Right lobe of liver (tissue), 6 donors: ENCODE results near the gene ADPRHL1. TPM values are rescaled to one million over a fixed set of nuclear protein-coding genes. Genes with fewer than 3 reads are reported as not detected.
A peak's percentile ranks its signal among the peaks of the same experiment; 100 is the strongest.

Experiments used
- ATAC-seq, 4 donors: fragments of 200-7000 bp; cut with Tn5 transposase; one replicate each; pipeline ENCODE4 v1.9.1; 2020; ENCODE audit warnings: mild to moderate bottlenecking in 4 of 4, moderate library complexity in 4 of 4
- DNase-seq, 3 donors: peaks; one replicate each; pipeline ENCODE4 v3.0.0-alpha.2; 2020
- H3K27ac ChIP-seq, 3 donors: fragments of 200-600 bp; one replicate each; pipeline ENCODE4 v1.8.0; 2022
- H3K27me3 ChIP-seq, 2 donors: fragments of 200-600 bp; one replicate each; pipeline ENCODE4 v1.8.0; 2022
- H3K36me3 ChIP-seq, 4 donors: fragments of 200-600 bp; sonication (generic) in 1 of 4; one replicate each; pipeline versions ENCODE4 v1.5.1 to v1.8.0; 2017 to 2022; ENCODE audit warnings: control low read depth in 1 of 4
- H3K4me1 ChIP-seq, 4 donors: fragments of 200-600 bp; sonication (generic) in 1 of 4; one replicate each; pipeline versions ENCODE4 v1.5.1 to v1.8.0; 2017 to 2022; ENCODE audit warnings: control low read depth in 1 of 4
- H3K4me3 ChIP-seq, 3 donors: fragments of 200-600 bp; one replicate each; pipeline ENCODE4 v1.8.0; 2022
- H3K9me3 ChIP-seq, 4 donors: fragments of 200-600 bp; sonication (generic) in 1 of 4; one replicate each; pipeline versions ENCODE4 v1.5.1 to v1.8.0; 2017 to 2022; ENCODE audit warnings: control low read depth in 1 of 4
- POLR2A ChIP-seq: fragments of 450-650 bp; IDR thresholded peaks from one replicate; pipeline ENCODE4 v1.6.1; 2017; ENCODE audit warnings: antibody characterized with exemption, mild to moderate bottlenecking
- WGBS: methylation state at CpG from one replicate; pipeline ENCODE4 v1.1.6; 2018; ENCODE audit warnings: low coverage, low lambda C conversion rate; ENCODE audit not compliant: insufficient coverage; ENCODE audit errors: missing lambda C conversion rate; 5-methylcytosine and 5-hydroxymethylcytosine counted together
- intact Hi-C, 2 donors: fragments of 100-400 bp; cut with DNase I; formaldehyde crosslinking; loops; one replicate each; pipeline versions ENCODE4 v1.11.2 to v1.14.1; 2022
- total RNA-seq, 6 experiments: library from RNA; depleted of rRNA in 2 of 6; stranded (reverse); fragments of >200 nt in 2 of 6; fragmentation: NEBNext Ultra II Directional in 3 of 6; extraction: Animal tissue kit (Norgen Biotek cat#: 25700) in 3 of 6; gene quantifications; one replicate each; pipeline versions ENCODE4 v1.1.0 to v1.2.4, GENCODE V29; 2016 to 2023
- TF ChIP-seq, protein P1 (sequence below), 4 donors: fragments of 200-600 bp in 3 of 4; fragments of 450-650 bp in 1 of 4; IDR thresholded peaks; one replicate each; pipeline versions ENCODE4 v1.5.1 to v1.8.0; 2016 to 2022; ENCODE audit warnings: antibody characterized with exemption in 4 of 4, mild to moderate bottlenecking in 2 of 4
- donor health status: DM: no; HTN: yes; CAD: no.
- donor health status: DM: no; HTN: no; CAD: no.
- donor health status: DM: no; HTN: no; CAD: no.
- donor health status: DM: no; HTN: yes; CAD: no.
- donor health status: DM: no; HTN: yes; CAD: no.

The ADPRHL1 gene
- total RNA-seq, 6 experiments from 2014 or later, result 0.37 to 1.7 (median 1.1) TPM

DNA sequence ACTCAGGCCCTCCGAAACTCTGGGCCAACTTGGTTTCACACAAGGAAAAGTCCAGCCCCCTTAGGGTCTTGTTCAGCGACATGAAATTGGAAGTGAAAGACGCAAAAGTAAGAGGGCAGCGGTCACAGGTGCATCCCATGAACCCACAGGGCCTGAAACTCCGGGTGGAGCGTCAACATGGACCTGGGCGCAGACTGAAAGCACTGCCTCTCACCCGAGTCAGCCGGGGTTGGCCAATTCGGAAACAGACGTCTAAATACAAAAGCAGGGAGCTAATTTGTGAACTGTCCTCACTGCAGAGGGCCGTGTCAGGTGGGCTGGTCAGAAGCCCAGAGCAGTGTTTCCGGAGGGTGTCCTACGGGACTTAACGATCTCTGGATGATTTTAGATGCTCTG is 26.7 kb downstream of the ADPRHL1 start:
- intact Hi-C loops, result no loop called here
- 93% methylated on average over 11 of the region's 15 CpGs for WGBS
- Histone ChIP-seq H3K27ac (no peak overlapping the region), H3K27me3 (no peaks in the 10 kb centered on the region), H3K9me3 (no peaks in the 10 kb centered on the region), H3K4me3 (no peak overlapping the region), H3K4me1 (no peaks in the 10 kb centered on the region), H3K36me3 (no peaks in the 10 kb centered on the region)
- TF ChIP-seq, protein P1, sequence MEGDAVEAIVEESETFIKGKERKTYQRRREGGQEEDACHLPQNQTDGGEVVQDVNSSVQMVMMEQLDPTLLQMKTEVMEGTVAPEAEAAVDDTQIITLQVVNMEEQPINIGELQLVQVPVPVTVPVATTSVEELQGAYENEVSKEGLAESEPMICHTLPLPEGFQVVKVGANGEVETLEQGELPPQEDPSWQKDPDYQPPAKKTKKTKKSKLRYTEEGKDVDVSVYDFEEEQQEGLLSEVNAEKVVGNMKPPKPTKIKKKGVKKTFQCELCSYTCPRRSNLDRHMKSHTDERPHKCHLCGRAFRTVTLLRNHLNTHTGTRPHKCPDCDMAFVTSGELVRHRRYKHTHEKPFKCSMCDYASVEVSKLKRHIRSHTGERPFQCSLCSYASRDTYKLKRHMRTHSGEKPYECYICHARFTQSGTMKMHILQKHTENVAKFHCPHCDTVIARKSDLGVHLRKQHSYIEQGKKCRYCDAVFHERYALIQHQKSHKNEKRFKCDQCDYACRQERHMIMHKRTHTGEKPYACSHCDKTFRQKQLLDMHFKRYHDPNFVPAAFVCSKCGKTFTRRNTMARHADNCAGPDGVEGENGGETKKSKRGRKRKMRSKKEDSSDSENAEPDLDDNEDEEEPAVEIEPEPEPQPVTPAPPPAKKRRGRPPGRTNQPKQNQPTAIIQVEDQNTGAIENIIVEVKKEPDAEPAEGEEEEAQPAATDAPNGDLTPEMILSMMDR (IDR thresholded peaks at IDR 0.05), result no peak
- no peak for TF ChIP-seq POLR2A
- no peak for DNase-seq
- no peak for ATAC-seq

DNA sequence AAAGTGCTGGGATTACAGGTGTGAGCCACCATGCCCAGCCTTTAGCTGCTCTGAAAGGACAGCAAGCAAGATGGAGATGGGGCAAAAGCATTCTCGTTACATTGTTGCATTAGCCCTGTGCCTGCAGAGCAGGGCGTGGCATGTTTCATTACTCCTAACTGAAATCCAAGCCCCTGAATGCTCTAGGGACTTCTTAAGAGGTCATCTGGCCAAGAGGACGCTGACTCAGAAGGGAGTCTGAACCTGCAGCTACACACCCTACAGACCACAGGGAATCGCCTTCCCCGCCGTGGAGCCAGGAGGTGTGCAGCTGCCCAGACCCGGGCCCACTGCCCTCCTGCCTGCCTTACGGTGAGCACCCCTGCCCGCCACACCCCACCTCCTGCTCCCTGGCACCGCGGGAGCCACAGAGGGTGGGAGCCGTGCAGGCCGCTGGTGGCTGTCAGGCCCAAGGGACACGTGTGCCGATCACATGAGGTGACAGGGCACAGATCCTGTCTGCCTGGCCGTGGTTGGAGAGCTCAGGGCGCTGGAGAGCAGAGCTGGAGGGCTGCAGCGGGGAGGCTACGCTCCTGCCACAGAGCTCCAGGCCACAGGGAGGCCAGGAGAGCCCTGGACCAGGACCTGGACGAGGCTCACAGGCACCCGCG is 27.2 kb downstream of the ADPRHL1 start:
- Histone ChIP-seq H3K27ac (no peak overlapping the region), H3K36me3 (no peaks in the 10 kb centered on the region), H3K9me3 (no peaks in the 10 kb centered on the region), H3K4me3 (no peak overlapping the region), H3K4me1 (no peaks in the 10 kb centered on the region), H3K27me3 (no peaks in the 10 kb centered on the region)
- WGBS, result no CpG with 5 or more reads among the region's 22 CpGs
- intact Hi-C loops, result no loop called here
- DNase-seq (no peak), ATAC-seq (no peak)
- no peak for TF ChIP-seq POLR2A
- TF ChIP-seq, protein P1 (IDR thresholded peaks at IDR 0.05), result no peak

DNA sequence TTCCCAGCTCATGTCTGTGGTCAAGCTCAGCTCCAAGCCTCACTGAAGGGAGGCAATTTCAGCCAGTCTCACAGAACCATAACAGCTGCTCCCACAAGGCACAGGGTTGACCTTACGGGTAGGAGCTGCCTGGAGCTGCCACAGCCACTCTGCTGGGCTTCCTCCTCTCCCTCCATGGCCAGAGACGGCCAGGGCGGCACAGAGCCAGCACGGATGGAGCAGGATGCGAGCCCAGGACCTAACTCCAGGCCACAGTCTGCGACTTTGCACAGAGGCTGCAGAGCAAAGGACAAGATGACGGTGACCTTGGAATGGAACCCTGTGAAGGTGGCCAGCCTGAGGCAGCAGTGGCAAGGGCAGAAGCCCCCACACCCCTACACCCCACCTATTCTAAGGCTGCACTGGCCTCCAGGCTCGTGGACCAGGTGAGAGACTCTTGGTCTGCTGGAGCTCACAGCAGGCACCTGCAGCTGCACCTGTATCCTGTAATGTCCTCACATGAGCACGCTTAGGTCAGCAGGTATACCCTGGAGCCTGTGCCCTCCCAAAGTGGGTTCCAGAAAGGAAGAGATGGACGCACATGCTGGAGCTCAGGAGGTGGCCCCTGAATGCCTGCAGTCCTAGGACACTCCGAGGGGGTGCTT is 29.6 kb downstream of the ADPRHL1 start:
- Histone ChIP-seq H3K9me3 (no peaks in the 10 kb centered on the region), H3K27me3 (no peaks in the 10 kb centered on the region), H3K27ac (no peak overlapping the region), H3K36me3 (no peaks in the 10 kb centered on the region), H3K4me1 (no peaks in the 10 kb centered on the region), H3K4me3 (no peak overlapping the region)
- intact Hi-C loops, result no loop called here
- DNase-seq, result no peak
- TF ChIP-seq, protein P1 (IDR thresholded peaks at IDR 0.05), result no peak
- no peak for TF ChIP-seq POLR2A
- no peak for ATAC-seq
- WGBS, result no CpG with 5 or more reads among the region's 11 CpGs

DNA sequence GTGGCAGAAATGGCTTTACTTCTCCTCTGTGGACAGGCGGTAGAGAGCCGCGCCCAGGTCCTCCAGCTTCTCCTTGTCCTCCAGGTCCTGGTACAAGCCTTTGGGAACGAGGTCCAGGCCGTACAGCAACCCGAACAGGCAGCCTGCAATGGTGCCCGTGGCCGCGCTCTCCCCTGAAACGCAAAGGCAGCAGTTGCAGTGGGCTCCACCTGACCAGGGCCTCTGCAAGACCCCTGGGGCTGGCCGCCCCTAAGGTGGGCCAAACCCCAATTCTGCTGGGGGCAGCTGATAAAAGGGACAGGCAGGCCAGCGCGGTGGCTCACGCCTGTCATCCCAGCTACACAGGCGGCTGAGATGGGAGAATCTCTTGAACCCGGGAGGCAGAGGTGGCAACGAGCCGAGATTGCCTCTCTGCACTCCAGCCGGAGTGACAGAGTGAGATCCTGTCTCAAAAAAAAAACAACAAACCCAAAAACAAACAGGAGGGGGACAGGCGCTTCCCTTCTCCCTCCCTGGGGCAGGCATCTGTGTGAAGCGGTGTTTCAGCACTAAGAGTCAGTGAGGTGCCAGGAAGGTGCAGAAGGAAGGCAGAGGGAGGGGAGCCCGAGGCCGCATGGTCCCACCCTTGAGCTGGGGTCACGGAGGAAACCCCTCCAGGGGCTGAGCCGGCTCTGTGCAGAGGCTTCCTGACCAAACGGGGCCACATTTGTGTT is 30.3 kb downstream of the ADPRHL1 start:
- DNase-seq (peak in 1 of 3 donors; percentile 44), ATAC-seq (no peak)
- Histone ChIP-seq H3K36me3 (no peaks in the 10 kb centered on the region), H3K27me3 (no peaks in the 10 kb centered on the region), H3K4me3 (no peak overlapping the region), H3K27ac (no peak overlapping the region), H3K9me3 (no peaks in the 10 kb centered on the region), H3K4me1 (no peaks in the 10 kb centered on the region)
- WGBS, result 87% methylated on average over 8 of the region's 26 CpGs
- TF ChIP-seq POLR2A, result no peak
- TF ChIP-seq, protein P1 (IDR thresholded peaks at IDR 0.05), result no peak
- intact Hi-C loops, result no loop called here
